Stimulated activated CD4-positive, alpha-beta T cell treated with anti-CD3 and anti-CD28 coated beads, Interleukin-15, amount 100 ng/mL, for 24 hours (primary cell): ENCODE data around the gene PRKAG2.

ENCODE experiments used
- DNase-seq: peaks from one replicate; pipeline ENCODE4 v3.0.0-alpha.2; 2020

Gene PRKAG2

DNA sequence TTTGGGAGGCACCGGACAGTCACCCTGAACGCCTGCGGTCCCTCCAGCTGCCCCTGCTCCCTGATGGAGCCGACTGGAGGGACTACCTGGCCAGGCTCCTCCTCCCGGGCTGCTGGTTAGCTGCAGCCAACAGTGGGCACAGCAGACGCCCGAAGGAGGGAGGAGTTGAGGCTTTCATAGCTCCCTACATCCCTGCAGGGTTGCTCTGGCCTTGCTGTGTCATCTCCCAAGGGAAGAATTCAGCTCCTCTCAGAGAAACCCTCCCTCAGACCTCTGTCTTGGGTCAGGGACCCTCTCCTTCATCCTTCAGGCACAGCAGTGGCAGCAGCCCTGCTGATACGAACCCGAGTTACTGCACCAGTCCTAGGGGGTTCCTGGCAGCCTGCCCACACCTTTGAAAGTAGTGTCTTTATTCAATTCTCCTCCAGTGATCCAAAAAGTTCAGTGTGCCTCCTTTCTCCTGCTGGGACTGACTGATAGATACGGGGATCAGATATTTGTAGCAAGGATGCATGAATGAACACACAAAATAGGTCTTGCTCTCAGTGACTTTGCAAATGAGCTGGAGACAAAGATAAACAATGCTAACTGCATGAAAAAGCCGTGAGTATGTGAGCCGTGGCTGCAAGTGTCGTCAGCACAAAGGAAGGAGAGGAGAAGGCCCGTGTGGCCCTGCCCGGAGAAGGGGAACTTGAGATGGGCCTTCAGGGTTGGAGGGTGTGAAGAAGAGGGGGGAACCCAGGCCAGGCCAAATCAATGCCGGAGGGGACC lies 136.6 kb downstream of the PRKAG2 start:
- no peak for DNase-seq

DNA sequence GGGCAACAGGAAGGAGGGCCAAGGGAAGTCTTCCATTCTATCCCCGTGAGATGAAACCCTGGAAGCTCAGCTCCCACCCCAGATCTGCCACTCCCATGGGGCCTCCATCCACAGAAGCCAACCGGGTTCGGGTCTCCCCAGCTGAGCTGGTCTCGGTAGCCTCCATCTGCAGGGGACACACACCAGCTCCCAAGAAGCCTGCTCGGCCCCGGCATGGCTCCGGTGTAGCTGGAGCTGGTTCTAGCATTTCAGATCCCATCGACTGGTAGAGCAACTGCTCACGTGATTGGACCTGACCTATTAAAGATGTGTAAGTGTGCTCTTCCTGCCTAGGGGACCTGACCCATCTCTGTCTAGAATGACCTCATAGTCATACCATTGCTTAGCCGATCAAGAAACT lies 138.0 kb downstream of the PRKAG2 start:
- DNase-seq, result no peak

DNA sequence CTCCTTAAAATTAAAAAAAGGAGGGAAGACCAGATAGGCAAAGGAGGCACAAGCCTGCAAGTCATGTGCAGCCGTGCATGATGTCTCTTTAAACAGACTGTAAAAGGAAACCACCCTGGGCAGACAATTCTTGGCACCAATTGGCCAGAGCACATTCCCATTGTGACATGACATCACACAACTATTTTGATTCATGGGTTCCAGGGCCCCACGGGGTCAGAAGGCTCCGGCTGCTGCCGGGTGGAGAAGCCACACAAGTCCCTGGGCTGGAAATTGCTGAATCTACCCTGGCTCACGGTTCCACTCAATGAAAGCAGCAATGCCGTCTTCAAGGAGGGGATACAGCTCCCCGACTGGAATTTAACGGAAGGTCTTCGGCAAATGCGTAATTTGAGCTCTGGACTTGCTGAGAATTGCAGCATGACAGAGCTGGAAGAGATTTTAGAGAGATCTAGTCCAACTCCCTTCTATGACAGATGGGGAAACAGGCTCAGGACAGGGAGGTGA lies 140.5 kb downstream of the PRKAG2 start:
- no peak for DNase-seq

- no peak for DNase-seq
These were observed 141.0 kb downstream of the PRKAG2 start for GRCh38 chr7:151735851-151736402.

DNA sequence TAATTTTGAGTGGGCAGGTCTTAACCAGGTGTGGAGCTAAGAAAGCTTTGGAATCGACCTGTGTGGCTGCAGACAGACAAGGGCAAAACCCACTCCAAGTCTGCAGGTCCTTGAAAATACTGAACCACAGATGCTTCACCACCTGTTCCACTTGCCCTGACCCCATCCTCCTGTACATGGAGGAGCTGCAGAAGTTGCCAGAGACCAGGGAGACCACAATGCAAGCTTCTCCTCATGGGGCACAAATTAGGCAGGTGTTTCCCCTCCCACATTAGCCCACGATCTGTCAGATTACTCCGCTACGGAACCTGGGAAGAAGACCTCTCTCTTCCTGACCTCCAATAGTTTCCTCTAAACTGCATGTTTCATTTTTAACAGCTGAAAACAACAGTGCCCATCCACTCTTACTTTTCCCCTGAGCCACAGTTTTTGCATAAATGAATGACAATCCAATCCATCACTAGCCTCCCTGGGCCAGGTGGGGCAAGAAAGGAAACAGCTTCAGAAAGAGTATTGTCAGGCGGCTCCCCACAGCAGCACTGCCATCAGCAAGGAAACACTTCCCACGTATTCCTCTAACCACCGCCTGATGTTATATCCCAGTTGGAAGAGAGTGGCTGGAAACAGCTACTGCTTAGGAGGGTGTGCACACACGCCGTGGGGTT lies 141.6 kb downstream of the PRKAG2 start:
- no peak for DNase-seq

DNA sequence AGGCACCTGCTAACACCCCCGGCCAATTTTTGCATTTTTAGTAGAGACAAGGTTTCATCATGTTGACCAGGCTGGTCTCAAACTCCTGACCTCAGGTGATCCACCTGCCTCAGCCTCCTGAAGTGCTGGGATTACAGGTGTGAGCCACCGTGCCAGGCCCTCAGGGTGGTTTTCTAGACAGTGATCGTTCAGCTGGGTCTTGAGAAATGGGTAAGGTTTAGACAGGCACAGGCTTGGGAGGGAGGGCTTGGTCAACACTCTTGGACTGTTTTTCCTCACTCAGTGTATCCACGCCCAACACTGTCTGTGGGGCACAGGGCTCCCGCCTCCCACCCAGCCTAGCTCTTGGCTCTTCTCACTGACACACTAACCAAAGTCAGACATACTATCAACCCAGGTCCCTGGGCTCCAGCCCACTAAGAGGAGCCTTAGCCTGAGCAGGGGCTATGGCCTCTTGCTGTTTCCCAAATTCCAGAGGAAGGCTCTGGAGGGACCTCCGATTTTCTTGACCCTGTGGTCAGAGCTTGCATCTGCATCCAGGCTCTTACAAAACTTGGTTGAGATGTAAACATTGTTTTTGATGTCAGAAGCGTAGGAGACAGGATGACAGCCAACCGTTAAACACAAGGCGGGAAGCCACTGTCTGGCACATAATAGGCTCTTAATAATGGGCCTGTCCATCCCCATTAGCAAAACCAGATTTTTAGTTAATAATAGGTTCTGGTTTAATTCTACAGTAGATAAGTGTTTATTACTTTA lies 143.9 kb downstream of the PRKAG2 start:
- DNase-seq, result no peak

- DNase-seq, result no peak
These were observed 144.6 kb downstream of the PRKAG2 start for GRCh38 chr7:151732292-151732691.

DNA sequence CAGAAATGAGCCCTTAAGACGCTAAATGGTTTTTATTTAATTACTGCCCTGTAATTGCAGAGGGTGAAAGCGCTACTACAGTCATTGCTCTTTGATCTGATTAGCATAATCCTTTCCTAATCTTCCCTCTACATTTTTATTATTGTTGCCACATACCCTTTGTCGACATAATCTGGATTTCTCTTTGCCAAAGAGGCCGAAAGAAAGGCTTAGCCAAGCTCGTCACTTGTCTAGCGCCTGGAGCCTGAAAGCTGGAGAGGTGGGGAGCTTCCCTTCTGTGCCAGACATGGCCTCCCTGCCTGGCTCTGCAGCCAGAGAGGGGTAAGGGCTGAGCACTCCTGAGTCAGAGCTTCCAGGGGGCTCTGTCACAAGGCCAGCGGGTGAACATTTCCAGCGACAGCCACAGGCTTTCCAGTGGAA lies 145.9 kb downstream of the PRKAG2 start:
- DNase-seq, result no peak

DNA sequence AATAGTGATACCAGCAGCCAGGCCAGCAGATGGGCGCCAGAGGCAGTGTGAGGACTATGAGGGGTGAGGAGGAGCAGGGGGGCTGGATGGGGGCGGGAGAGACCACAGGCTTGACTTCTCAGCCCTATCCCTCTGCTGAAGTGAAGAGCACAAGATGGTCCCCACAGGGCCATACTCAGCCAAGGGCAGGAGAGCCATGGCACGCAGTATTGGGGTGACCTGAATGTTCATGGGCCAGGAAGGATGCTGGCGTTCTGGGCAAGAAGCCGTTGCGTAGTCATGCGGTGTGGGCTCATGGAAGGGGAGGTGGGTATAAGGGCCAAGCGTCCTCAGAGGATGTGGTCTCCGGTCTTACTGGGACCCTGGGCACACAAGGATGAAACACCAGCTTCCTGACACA lies 146.3 kb downstream of the PRKAG2 start:
- no peak for DNase-seq

- DNase-seq, result no peak
These were observed 147.4 kb downstream of the PRKAG2 start for GRCh38 chr7:151729521-151729921.

DNA sequence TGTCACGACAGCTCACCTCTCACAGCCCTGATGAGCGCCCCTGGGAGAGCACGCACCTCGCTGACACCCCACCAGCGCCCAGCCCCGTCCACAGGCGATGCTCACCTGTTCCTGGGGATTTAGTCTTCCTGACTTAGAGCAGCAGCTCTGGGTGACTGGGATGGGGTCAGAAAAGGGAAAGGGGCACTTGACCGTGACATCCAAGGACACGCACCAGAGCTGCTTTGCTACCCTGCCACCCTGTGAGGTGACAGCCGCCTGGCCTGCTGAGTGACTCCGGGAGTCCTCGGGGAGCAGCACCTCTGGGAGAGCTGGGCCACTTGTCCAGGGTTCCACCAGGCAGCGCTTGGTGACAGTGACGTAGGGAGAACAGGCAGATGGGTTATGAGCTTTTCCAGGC lies 148.2 kb downstream of the PRKAG2 start:
- DNase-seq, result no peak

DNA sequence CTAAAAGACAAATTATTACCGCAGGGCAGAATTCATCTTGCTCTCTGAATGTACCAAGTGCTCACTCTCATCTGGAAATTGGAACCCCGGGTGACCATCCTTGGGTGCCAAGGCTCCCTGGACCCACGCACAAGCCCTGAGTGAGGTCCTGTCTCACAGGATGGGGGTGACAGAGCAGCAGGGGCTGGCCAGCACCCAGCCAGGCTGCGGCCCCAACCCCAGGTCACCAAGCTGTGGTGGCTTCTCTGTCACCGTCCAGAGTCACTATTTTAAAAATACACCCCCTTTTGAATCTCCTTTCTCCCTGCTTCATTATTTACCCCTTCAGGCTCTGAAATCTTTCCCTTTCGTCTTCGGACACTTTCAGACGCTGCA lies 148.6 kb downstream of the PRKAG2 start:
- no peak for DNase-seq

GRCh38 chr7:151727579-151728285 lies 149.2 kb downstream of the PRKAG2 start:
- peak; percentile 77 for DNase-seq

- no peak for DNase-seq
These were observed 150.0 kb downstream of the PRKAG2 start for GRCh38 chr7:151726652-151727578.

GRCh38 chr7:151725844-151726651 lies 150.9 kb downstream of the PRKAG2 start:
- DNase-seq, result no peak

DNA sequence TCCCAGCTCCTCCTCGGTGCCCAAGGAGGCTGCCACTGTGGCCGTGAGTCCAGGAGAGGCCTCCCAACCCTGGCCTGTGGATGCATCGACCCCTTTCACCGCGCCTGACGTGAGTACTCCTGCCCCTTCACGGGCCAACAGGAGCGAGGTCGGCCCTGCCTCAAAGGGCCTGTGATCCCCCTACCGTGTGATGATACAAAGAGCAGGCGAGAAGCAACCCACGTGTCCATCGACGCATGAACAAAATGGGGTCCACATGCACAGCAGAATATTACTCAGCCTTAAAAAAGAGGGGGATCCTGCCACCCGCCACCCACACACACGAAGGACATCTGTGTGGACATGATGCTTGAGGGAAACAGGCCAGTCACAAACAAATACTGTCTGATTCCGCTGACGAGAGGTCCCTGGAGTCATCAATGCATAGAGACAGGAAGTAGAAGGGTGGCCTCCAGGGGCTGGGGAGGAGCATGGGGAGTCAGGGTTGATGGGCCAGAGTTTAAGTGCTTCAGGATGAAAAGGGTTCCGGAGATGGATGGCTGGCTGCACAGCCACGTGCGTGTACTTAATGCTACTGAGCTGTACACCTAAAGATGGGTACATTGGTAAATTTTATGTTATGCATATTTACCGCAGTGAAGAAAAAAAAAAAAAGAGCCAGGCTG lies 151.9 kb downstream of the PRKAG2 start:
- DNase-seq, result no peak

DNA sequence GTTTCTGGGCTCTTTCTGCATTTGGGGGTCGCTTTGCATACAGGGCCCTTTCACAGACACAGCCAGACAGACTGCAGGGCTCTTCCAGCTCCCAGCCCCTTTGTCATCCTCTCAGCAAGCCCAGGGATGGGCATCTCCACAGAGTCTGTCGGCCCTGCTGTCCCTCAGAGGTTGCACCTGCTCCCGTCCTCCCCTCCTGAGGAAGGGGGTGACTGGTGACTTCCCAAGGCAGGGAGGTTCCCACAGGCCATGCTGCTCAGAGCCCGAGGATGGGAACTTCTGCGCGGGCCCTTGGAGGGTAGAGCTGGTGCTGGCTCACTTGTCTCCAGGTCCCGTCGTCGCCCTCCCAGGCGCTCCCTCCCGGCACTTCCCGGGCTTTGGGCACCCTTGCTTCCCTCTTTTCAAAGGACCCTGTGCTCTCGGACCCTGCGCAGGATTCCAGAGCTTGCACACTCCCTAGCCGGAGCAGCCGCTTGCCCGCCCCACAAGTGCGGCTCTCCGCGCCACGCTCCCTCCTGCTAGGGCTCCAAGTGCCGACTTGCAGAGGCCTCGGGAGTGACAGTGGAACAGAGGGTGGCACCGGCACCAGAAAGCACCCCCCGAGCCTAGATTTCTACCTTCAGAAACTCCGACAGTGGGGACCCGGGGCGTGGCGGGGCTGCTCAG lies 152.5 kb downstream of the PRKAG2 start:
- no peak for DNase-seq

GRCh38 chr7:151723321-151723720 lies 153.6 kb downstream of the PRKAG2 start:
- DNase-seq, result no peak

- no peak for DNase-seq
These were observed 154.4 kb downstream of the PRKAG2 start for GRCh38 chr7:151722533-151722932.

DNA sequence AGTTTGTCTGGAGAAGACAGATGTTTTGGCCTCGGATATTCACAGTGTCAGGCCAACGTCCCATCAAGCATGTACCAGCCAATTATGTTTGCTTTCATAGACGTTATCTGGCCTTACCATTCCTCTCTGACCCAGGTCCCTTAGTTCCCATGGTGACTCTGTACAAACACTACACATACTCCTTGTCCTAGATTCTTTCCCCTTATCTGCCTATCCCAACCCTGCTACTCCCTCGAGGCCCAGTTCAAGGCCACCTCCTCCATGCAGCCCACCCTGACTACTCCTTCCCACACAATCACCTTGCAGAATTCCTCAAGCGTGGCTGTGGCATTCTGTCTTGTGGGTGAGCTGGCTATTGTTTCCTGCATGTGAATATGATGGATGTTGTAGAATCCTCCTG lies 155.2 kb downstream of the PRKAG2 start:
- no peak for DNase-seq
